Activated CD8-positive, alpha-beta memory T cell treated with anti-CD3 and anti-CD28 coated beads, Interleukin-2, amount 50 U/mL, for 1 hour (primary cell): ENCODE results near the gene OR2H2.
A peak's percentile ranks its signal among the peaks of the same experiment; 100 is the strongest.

Source experiments
- DNase-seq: peaks from one replicate; pipeline ENCODE4 v3.0.0-alpha.2; 2020; ENCODE audit errors: extremely low read depth

Gene OR2H2

GRCh38 chr6:29629571-29629970 lies 44.6 kb downstream of the OR2H2 start:
- no peak for DNase-seq

GRCh38 chr6:29630315-29630714 lies 45.4 kb downstream of the OR2H2 start:
- no peak for DNase-seq

GRCh38 chr6:29631209-29631810 lies 46.4 kb downstream of the OR2H2 start:
- no peak for DNase-seq

- DNase-seq = no peak
These were observed 47.2 kb downstream of the OR2H2 start for GRCh38 chr6:29631860-29632731.

- DNase-seq = peak; percentile 33
These were observed 48.0 kb downstream of the OR2H2 start, which contains the start of gene GABBR1 for GRCh38 chr6:29632789-29633533. Gene GABBR1, minus strand, starts transcription at chr6:29633183. Its CDS starts 798 bp downstream, at chr6:29632385.

- no peak for DNase-seq
These were observed 48.6 kb downstream of the OR2H2 start for GRCh38 chr6:29633534-29633905.

GRCh38 chr6:29637247-29637646 lies 52.3 kb downstream of the OR2H2 start:
- DNase-seq = no peak
